Sigmoid colon (tissue), 7 donors: ENCODE data around the gene GIPR. TPM values are rescaled to one million over a fixed set of nuclear protein-coding genes. Genes with fewer than 3 reads are reported as not detected.
A peak's percentile ranks its signal among the peaks of the same experiment; 100 is the strongest.

Experiments
- DNase-seq: peaks from one replicate; pipeline ENCODE4 v3.0.0-alpha.2; 2019
- H3K27ac ChIP-seq, 4 donors: fragments of 200-600 bp; sonication (generic); one replicate each; pipeline ENCODE4 v1.5.1; 2016 to 2019; ENCODE audit warnings: mild to moderate bottlenecking in 1 of 4
- H3K27me3 ChIP-seq, 3 donors: fragments of 200-600 bp; sonication (generic); one replicate each; pipeline ENCODE4 v1.5.1; 2019; ENCODE audit warnings: mild to moderate bottlenecking in 1 of 3
- H3K36me3 ChIP-seq, 4 donors: fragments of 200-600 bp; sonication (generic); one replicate each; pipeline ENCODE4 v1.5.1; 2016 to 2019
- H3K4me1 ChIP-seq, 4 donors: fragments of 200-600 bp; sonication (generic); one replicate each; pipeline ENCODE4 v1.5.1; 2017 to 2019
- H3K4me3 ChIP-seq, 4 donors: fragments of 200-600 bp; sonication (generic); one replicate each; pipeline ENCODE4 v1.5.1; 2017 to 2019; ENCODE audit warnings: mild to moderate bottlenecking in 2 of 4, moderate library complexity in 1 of 4
- H3K9me3 ChIP-seq, 4 donors: fragments of 200-600 bp in 3 of 4; sonication (generic) in 3 of 4; one replicate each; pipeline versions ENCODE4 v1.5.1 to v1.6.1; 2013 to 2019
- EP300 ChIP-seq, 4 donors: sonication (generic); formaldehyde crosslinking; IDR thresholded peaks; one replicate each; pipeline ENCODE4 v1.6.1; 2017; ENCODE audit warnings: antibody characterized with exemption in 4 of 4
- POLR2A ChIP-seq, 2 donors: fragments of 450-650 bp; IDR thresholded peaks; one replicate each; pipeline ENCODE4 v1.6.1; 2016; ENCODE audit warnings: antibody characterized with exemption in 2 of 2, mild to moderate bottlenecking in 2 of 2, moderate library complexity in 2 of 2
- POLR2AphosphoS5 ChIP-seq, 4 donors: sonication (generic); formaldehyde crosslinking; IDR thresholded peaks; one replicate each; pipeline ENCODE4 v1.6.1; 2017; ENCODE audit warnings: antibody characterized with exemption in 4 of 4
- WGBS, 2 donors: extraction: QIAGEN DNeasy Blood & Tissue Kit; methylation state at CpG; one replicate each; pipeline ENCODE4 v1.1.7; 2013; 5-methylcytosine and 5-hydroxymethylcytosine counted together
- intact Hi-C: fragments of 100-400 bp; cut with DNase I; formaldehyde crosslinking; loops from one replicate; pipeline ENCODE4 v1.15.1; 2023
- polyA plus RNA-seq, 3 donors: library from polyadenylated mRNA; stranded (reverse); fragments of 200-250 nt; gene quantifications; one replicate each; pipeline ENCODE4 v1.2.3, GENCODE V29; 2013
- total RNA-seq, 4 donors: library from RNA; depleted of rRNA; stranded (reverse); fragments of >200 nt; gene quantifications; one replicate each; pipeline ENCODE4 v1.1.0, GENCODE V29; 2016
- TF ChIP-seq, protein P1 (sequence below), 4 experiments: fragments of 450-650 bp in 3 of 4; fragments of 200-600 bp in 1 of 4; IDR thresholded peaks; one replicate each; pipeline ENCODE4 v1.5.1; 2016 to 2019; ENCODE audit warnings: antibody characterized with exemption in 4 of 4, mild to moderate bottlenecking in 3 of 4, moderate library complexity in 2 of 4
- donor health status: healthy with polysubstance abuse.
- donor health status: Bipolar disorder and iron deficiency.
- donor health status: healthy.

Gene GIPR
- total and polyA plus RNA-seq, 7 donors, result 0.69 to 11.8 (median 3.6) TPM; not detected in 4

GRCh38 chr19:45629704-45630103 lies 38.3 kb upstream of the GIPR start:
- H3K27me3 ChIP-seq, result no peaks in the 10 kb centered on the region
- H3K9me3 ChIP-seq, result no peaks in the 10 kb centered on the region
- intact Hi-C loops, result no loop called here
- DNase-seq, result no peak
- 82 to 89% methylated on average over 4 of the region's 4 CpGs for WGBS, 2 donors
- TF ChIP-seq POLR2A (IDR thresholded peaks at IDR 0.05) (no peak), EP300 (IDR thresholded peaks at IDR 0.05) (no peak), POLR2AphosphoS5 (IDR thresholded peaks at IDR 0.05) (no peak)
- TF ChIP-seq, protein P1, sequence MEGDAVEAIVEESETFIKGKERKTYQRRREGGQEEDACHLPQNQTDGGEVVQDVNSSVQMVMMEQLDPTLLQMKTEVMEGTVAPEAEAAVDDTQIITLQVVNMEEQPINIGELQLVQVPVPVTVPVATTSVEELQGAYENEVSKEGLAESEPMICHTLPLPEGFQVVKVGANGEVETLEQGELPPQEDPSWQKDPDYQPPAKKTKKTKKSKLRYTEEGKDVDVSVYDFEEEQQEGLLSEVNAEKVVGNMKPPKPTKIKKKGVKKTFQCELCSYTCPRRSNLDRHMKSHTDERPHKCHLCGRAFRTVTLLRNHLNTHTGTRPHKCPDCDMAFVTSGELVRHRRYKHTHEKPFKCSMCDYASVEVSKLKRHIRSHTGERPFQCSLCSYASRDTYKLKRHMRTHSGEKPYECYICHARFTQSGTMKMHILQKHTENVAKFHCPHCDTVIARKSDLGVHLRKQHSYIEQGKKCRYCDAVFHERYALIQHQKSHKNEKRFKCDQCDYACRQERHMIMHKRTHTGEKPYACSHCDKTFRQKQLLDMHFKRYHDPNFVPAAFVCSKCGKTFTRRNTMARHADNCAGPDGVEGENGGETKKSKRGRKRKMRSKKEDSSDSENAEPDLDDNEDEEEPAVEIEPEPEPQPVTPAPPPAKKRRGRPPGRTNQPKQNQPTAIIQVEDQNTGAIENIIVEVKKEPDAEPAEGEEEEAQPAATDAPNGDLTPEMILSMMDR (IDR thresholded peaks at IDR 0.05), result no peak
- H3K36me3 ChIP-seq, result peaks cover 0 to 26% (median 9%) of the 10 kb centered on the region in 4 donors
- H3K4me3 ChIP-seq, result no peak overlapping the region
- H3K27ac ChIP-seq, result no peak overlapping the region
- peaks cover 0 to 8% (median 6%) of the 10 kb centered on the region in 4 donors for H3K4me1 ChIP-seq

GRCh38 chr19:45630463-45630862 lies 37.6 kb upstream of the GIPR start:
- TF ChIP-seq, protein P1 (IDR thresholded peaks at IDR 0.05), result no peak
- no peak for TF ChIP-seq POLR2AphosphoS5 (IDR thresholded peaks at IDR 0.05)
- TF ChIP-seq POLR2A (IDR thresholded peaks at IDR 0.05), result no peak
- TF ChIP-seq EP300 (IDR thresholded peaks at IDR 0.05), result no peak
- H3K4me1 ChIP-seq, result peaks cover 0 to 8% (median 6%) of the 10 kb centered on the region in 4 donors
- no peak overlapping the region for H3K27ac ChIP-seq
- 90 to 97% methylated on average over 2 of the region's 2 CpGs for WGBS, 2 donors
- intact Hi-C loops, result no loop called here
- H3K9me3 ChIP-seq, result no peaks in the 10 kb centered on the region
- DNase-seq, result no peak
- no peaks in the 10 kb centered on the region for H3K27me3 ChIP-seq
- H3K4me3 ChIP-seq, result no peak overlapping the region
- peaks cover 0 to 25% (median 8%) of the 10 kb centered on the region in 4 donors for H3K36me3 ChIP-seq

DNA sequence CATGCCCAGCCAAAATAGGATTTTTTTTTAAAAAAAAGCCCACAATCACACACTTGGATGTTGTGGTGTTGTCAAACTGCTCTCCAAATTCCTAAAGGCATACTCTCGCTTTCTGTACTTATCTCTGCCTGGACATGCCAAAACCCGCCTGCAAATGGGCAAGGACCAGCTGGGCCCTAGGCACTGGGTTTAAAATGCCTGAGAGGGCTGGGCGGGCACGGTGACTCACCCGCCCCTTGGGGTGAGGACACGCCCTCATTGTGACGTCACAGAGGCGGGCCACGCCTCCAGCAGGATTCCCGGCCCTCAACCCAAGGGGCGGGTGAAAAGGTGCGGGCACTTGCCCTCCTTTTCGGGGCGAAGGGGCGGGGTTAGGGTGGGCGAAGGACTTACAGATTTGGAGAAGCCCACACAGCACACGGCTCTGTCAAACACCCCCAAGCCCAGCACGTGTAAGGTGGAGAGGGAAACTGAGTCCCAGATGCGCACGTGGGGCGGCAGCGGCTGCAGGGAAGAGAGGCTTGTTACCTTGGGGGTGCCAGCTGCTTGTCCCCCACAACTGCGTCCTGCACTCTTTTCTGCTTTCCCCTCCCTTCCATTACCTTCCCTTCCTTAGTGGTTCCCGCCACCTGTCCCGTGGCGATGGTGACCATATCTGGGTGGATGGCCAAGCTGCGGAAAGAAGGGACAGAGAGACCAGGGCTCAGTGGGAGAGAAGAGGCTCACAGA lies 35.4 kb upstream of the GIPR start:
- H3K27me3 ChIP-seq, result no peaks in the 10 kb centered on the region
- H3K4me1 ChIP-seq, result peaks cover 0 to 8% (median 6%) of the 10 kb centered on the region in 4 donors
- peak; percentile 70 for DNase-seq
- TF ChIP-seq, protein P1 (IDR thresholded peaks at IDR 0.05), result no peak
- no peak for TF ChIP-seq POLR2A (IDR thresholded peaks at IDR 0.05)
- H3K4me3 ChIP-seq, result no peak overlapping the region
- intact Hi-C loops, result no loop called here
- no peaks in the 10 kb centered on the region for H3K9me3 ChIP-seq
- 54 to 65% methylated on average over 27 of the region's 27 CpGs for WGBS, 2 donors
- peak overlapping the region in 1 of 4 donors; percentile 26 for H3K27ac ChIP-seq
- H3K36me3 ChIP-seq, result peaks cover 0 to 22% (median 6%) of the 10 kb centered on the region in 4 donors

GRCh38 chr19:45636275-45636674 lies 31.7 kb upstream of the GIPR start:
- intact Hi-C loops, result no loop called here
- Histone ChIP-seq H3K4me3 (no peak overlapping the region), H3K27me3 (no peaks in the 10 kb centered on the region), H3K27ac (no peak overlapping the region), H3K4me1 (peaks cover 0 to 29% (median 17%) of the 10 kb centered on the region in 4 donors), H3K9me3 (no peaks in the 10 kb centered on the region), H3K36me3 (no peaks in the 10 kb centered on the region)
- DNase-seq, result no peak
- TF ChIP-seq POLR2AphosphoS5 (IDR thresholded peaks at IDR 0.05), result no peak
- TF ChIP-seq, protein P1 (IDR thresholded peaks at IDR 0.05), result no peak
- no peak for TF ChIP-seq EP300 (IDR thresholded peaks at IDR 0.05)
- TF ChIP-seq POLR2A (IDR thresholded peaks at IDR 0.05), result no peak
- 98 to 100% methylated on average over 1 of the region's 1 CpG for WGBS, 2 donors
